HCT116 (cell line): ENCODE results near the gene TBC1D8. TPM values are rescaled to one million over a fixed set of nuclear protein-coding genes. Genes with fewer than 3 reads are reported as not detected.

Experiments
- ATAC-seq: fragments of 200-7000 bp; cut with Tn5 transposase; 2 replicates; pipeline ENCODE4 v1.9.1; 2020; ENCODE audit warnings: mild to moderate bottlenecking, moderate library complexity
- BruUV-seq: library from RNA; stranded (reverse); fragments of 400-500 nt; replicated peaks from 2 replicates; lab custom pipeline; 2021; lab: Mats Ljungman, UMichigan
- CTCF ChIA-PET: fragments of 300-600 bp; sonication (Branson Sonifier 250); formaldehyde crosslinking; loops from one replicate; lab custom pipeline; 2021; ENCODE audit warnings: antibody characterized with exemption; lab: Charles Lee
- POLR2A ChIA-PET: fragments of 300-600, 350-600 bp; sonication (Branson Sonifier 250); formaldehyde crosslinking; loops from one replicate; lab custom pipeline; 2021; ENCODE audit warnings: antibody characterized with exemption; lab: Charles Lee
- RAD21 ChIA-PET, 2 experiments: fragments of 300-600 bp; sonication (Branson Sonifier 250); formaldehyde crosslinking; loops; one replicate each; lab custom pipeline; 2023; ENCODE audit warnings: low total read pairs in 2 of 2; ENCODE audit not compliant: uncharacterized antibody in 2 of 2, unreplicated experiment in 2 of 2, low non-redundant PET in 1 of 2; lab: Charles Lee
- DNase-seq: peaks from one replicate; pipeline ENCODE4 v3.0.0-alpha.2; 2010; ENCODE audit warnings: low read depth, low spot score
- H2AFZ ChIP-seq: fragments of 200-600 bp; shearing (Covaris generic), sonication (generic); 2 replicates; pipeline ENCODE4 v1.6.1; 2017; ENCODE audit warnings: low read depth, mixed run types, mixed read lengths, antibody characterized with exemption, low read length; ENCODE audit not compliant: poor library complexity, severe bottlenecking
- H3K27ac ChIP-seq: 2 replicates; pipeline ENCODE4 v1.5.1; 2012; ENCODE audit warnings: low read depth, low read length
- H3K27me3 ChIP-seq: fragments of 200-600 bp; sonication (generic); 2 replicates; pipeline ENCODE4 v1.6.1; 2016; ENCODE audit warnings: mixed run types, low read length, mixed read lengths; ENCODE audit not compliant: insufficient read depth
- H3K36me3 ChIP-seq, 2 experiments: fragments of 200-500 bp in 1 of 2; fragments of 200-600 bp in 1 of 2; sonication (Bioruptor generic) in 1 of 2; sonication (generic) in 1 of 2; 2 replicates each; pipeline versions ENCODE4 v1.5.1 to v1.6.1; 2014 to 2016; ENCODE audit warnings: low read length in 2 of 2, inconsistent platforms in 1 of 2, mixed read lengths in 1 of 2, mixed run types in 1 of 2; ENCODE audit not compliant: insufficient read depth in 2 of 2, control insufficient read depth in 1 of 2
- H3K4me1 ChIP-seq, 2 experiments: fragments of 200-600 bp in 1 of 2; sonication (generic) in 1 of 2; 2 replicates each; pipeline versions ENCODE4 v1.5.1 to v1.6.1; 2012 to 2017; ENCODE audit warnings: low read length in 2 of 2, inconsistent platforms in 1 of 2, mild to moderate bottlenecking in 1 of 2, mixed read lengths in 1 of 2, mixed run types in 1 of 2, moderate library complexity in 1 of 2; ENCODE audit not compliant: insufficient read depth in 2 of 2, control insufficient read depth in 1 of 2
- H3K4me2 ChIP-seq: fragments of 200-600 bp; sonication (generic); 2 replicates; pipeline ENCODE4 v1.6.1; 2017; ENCODE audit warnings: mixed run types, low read length, mixed read lengths
- H3K4me3 ChIP-seq, 2 experiments: fragments of 200-600 bp in 1 of 2; sonication (generic) in 1 of 2; replicated peaks in 1 of 2; 2 replicates each; pipeline ENCODE4 v1.5.1; 2011 to 2016; ENCODE audit warnings: low read length in 2 of 2, control low read depth in 1 of 2, low read depth in 1 of 2, mild to moderate bottlenecking in 1 of 2, mixed read lengths in 1 of 2, mixed run types in 1 of 2
- H3K79me2 ChIP-seq: fragments of 200-600 bp; sonication (generic); 2 replicates; pipeline ENCODE4 v1.6.1; 2017; ENCODE audit warnings: mild to moderate bottlenecking, mixed run types, low read length, moderate library complexity, mixed read lengths; ENCODE audit not compliant: insufficient read depth
- H3K9ac ChIP-seq: fragments of 200-600 bp; sonication (generic); 2 replicates; pipeline ENCODE4 v1.6.1; 2016; ENCODE audit warnings: low read length, mixed read lengths
- H3K9me2 ChIP-seq: fragments of 200-600 bp; sonication (generic), shearing (Covaris generic); 2 replicates; pipeline ENCODE4 v1.6.1; 2017; ENCODE audit warnings: mixed run types, mild to moderate bottlenecking, moderate library complexity; ENCODE audit not compliant: insufficient read depth
- H3K9me3 ChIP-seq, 2 experiments: fragments of 200-500 bp in 1 of 2; fragments of 200-600 bp in 1 of 2; sonication (Bioruptor generic) in 1 of 2; sonication (generic) in 1 of 2; 2 replicates each; pipeline ENCODE4 v1.6.1; 2014 to 2017; ENCODE audit warnings: low read length in 2 of 2, mixed read lengths in 2 of 2, inconsistent platforms in 1 of 2, low read depth in 1 of 2, mild to moderate bottlenecking in 1 of 2, mixed run types in 1 of 2, moderate library complexity in 1 of 2; ENCODE audit not compliant: control insufficient read depth in 1 of 2, insufficient read depth in 1 of 2
- H4K20me1 ChIP-seq: fragments of 200-600 bp; sonication (generic), shearing (Covaris generic); 2 replicates; pipeline ENCODE4 v1.6.1; 2017; ENCODE audit warnings: mixed run types, mild to moderate bottlenecking, moderate library complexity; ENCODE audit not compliant: insufficient read depth
- EGR1 ChIP-seq: IDR thresholded peaks from 2 replicates; pipeline ENCODE4 v1.6.1; 2012; ENCODE audit warnings: low read depth
- FOSL1 ChIP-seq: IDR thresholded peaks from 2 replicates; pipeline ENCODE4 v1.6.1; 2012; ENCODE audit warnings: low read depth
- SIN3A ChIP-seq: IDR thresholded peaks from 2 replicates; pipeline ENCODE4 v1.6.1; 2012; ENCODE audit warnings: low read depth
- SRF ChIP-seq: IDR thresholded peaks from 2 replicates; pipeline ENCODE4 v1.6.1; 2012; ENCODE audit warnings: low read depth
- TCF7L2 ChIP-seq: IDR thresholded peaks from 2 replicates; pipeline ENCODE4 v1.7.0; 2011; ENCODE audit warnings: borderline replicate concordance, inconsistent platforms; ENCODE audit not compliant: insufficient read depth, insufficient read length; ENCODE audit errors: extremely low read depth
- ZFX ChIP-seq: fragments of 450-650 bp; IDR thresholded peaks from 2 replicates; pipeline ENCODE4 v1.6.1; 2017
- intact Hi-C: fragments of 100-400 bp; cut with micrococcal nuclease; formaldehyde crosslinking; loops from 2 replicates; pipeline ENCODE4 v1.10.0; 2022
- total RNA-seq: library from RNA; stranded (reverse); gene quantifications from one replicate; pipeline ENCODE4 v1.2.1, GENCODE V29; 2021; ENCODE audit not compliant: unreplicated experiment
- TF ChIP-seq, protein P1 (sequence below): IDR thresholded peaks from 2 replicates; pipeline ENCODE4 v1.6.1; 2012; ENCODE audit warnings: low read depth
- TF ChIP-seq, protein P2 (sequence below): IDR thresholded peaks from 2 replicates; pipeline ENCODE4 v1.6.1; 2011; ENCODE audit warnings: mild to moderate bottlenecking, low read length, moderate library complexity; ENCODE audit not compliant: insufficient replicate concordance; ENCODE audit errors: extremely low read depth

Gene TBC1D8
- total RNA-seq, 1 experiment from 2014 or later = 44.0 TPM

DNA sequence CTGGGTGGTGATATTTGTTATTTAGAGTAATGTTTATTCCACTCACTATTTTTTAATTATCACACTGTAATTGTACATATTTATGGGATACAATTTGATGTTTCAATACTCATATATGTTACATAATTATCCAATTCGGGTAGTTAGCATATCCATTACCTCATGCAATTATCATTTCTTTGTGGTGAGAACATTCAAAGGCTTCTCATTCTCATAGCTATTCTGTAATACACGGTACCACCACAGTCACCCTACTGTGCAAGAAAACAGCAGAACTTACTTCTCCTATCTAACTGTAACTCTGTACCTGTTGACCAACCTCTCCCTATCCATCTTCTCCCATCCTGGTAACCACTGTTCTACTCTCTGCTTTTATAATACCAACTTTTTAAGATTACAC, 4.6 kb downstream of the TBC1D8 start:
- peak overlapping the region; percentile 51; the same call in 1 of the 2 replicates for H3K4me2 ChIP-seq
- no peaks in the 10 kb centered on the region; the same call in 1 of the 2 replicates for H4K20me1 ChIP-seq
- peaks cover 90% of the 10 kb centered on the region for H3K79me2 ChIP-seq
- TF ChIP-seq FOSL1 = no peak
- TF ChIP-seq, protein P1, sequence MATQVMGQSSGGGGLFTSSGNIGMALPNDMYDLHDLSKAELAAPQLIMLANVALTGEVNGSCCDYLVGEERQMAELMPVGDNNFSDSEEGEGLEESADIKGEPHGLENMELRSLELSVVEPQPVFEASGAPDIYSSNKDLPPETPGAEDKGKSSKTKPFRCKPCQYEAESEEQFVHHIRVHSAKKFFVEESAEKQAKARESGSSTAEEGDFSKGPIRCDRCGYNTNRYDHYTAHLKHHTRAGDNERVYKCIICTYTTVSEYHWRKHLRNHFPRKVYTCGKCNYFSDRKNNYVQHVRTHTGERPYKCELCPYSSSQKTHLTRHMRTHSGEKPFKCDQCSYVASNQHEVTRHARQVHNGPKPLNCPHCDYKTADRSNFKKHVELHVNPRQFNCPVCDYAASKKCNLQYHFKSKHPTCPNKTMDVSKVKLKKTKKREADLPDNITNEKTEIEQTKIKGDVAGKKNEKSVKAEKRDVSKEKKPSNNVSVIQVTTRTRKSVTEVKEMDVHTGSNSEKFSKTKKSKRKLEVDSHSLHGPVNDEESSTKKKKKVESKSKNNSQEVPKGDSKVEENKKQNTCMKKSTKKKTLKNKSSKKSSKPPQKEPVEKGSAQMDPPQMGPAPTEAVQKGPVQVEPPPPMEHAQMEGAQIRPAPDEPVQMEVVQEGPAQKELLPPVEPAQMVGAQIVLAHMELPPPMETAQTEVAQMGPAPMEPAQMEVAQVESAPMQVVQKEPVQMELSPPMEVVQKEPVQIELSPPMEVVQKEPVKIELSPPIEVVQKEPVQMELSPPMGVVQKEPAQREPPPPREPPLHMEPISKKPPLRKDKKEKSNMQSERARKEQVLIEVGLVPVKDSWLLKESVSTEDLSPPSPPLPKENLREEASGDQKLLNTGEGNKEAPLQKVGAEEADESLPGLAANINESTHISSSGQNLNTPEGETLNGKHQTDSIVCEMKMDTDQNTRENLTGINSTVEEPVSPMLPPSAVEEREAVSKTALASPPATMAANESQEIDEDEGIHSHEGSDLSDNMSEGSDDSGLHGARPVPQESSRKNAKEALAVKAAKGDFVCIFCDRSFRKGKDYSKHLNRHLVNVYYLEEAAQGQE = no peak
- TF ChIP-seq TCF7L2 = no peak
- no peaks in the 10 kb centered on the region for H3K27me3 ChIP-seq
- intact Hi-C loops = no loop called here
- no peak overlapping the region for H3K9ac ChIP-seq
- H3K4me1 ChIP-seq = peaks cover 35 to 63% of the 10 kb centered on the region in 2 experiments
- H3K36me3 ChIP-seq = no peaks in the 10 kb centered on the region
- ChIA-PET POLR2A (interaction anchor here (2.1 to 2.2 kb wide), 2 partner anchors 21 to 26 kb away, joined by 4 to 9 read pairs; no protein-coding TSS in a partner anchor), RAD21 (no interaction called here), CTCF (interaction anchor here (1.5 kb wide), 1 partner anchor 134 kb away, joined by 4 read pairs; no protein-coding TSS in a partner anchor)
- H3K27ac ChIP-seq = no peak overlapping the region
- no peak overlapping the region for H2AFZ ChIP-seq
- no TSS peak for BruUV-seq
- ATAC-seq = no peak
- no peak for DNase-seq
- no peaks in the 10 kb centered on the region for H3K9me3 ChIP-seq
- H3K4me3 ChIP-seq = no peak overlapping the region
- no peaks in the 10 kb centered on the region for H3K9me2 ChIP-seq

DNA sequence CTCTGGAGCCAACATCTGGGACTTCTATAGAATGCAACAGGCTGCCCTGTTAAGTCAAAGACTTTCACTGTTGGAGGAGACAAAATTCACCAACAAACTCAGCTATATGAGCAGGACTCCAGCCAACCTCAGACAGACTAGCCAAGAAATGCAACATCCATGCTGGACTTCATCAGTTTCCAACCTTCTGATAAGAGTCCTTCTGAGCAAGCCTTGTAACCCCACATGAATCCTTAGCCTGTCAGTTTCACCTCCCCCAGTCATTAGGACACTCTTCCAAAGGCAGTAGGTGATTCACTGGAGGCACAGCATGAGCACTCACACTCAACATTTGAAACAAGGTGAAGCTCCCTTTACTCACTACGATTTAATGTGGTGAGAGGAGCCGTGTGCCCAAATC, 5.8 kb downstream of the TBC1D8 start:
- no peak overlapping the region for H3K4me3 ChIP-seq
- CTCF ChIA-PET = interaction anchor here (0.9 to 1.5 kb wide), 3 partner anchors 9 to 133 kb away, joined by 3 to 4 read pairs (median 3); no protein-coding TSS in a partner anchor
- RAD21 ChIA-PET = interaction anchor here in 1 of 2 experiments (0.9 kb wide), 1 partner anchor 13 kb away, joined by 3 read pairs; no protein-coding TSS in a partner anchor
- no peaks in the 10 kb centered on the region for H3K36me3 ChIP-seq
- POLR2A ChIA-PET = interaction anchor here (1.3 to 2.2 kb wide), 3 partner anchors 20 to 32 kb away, joined by 3 to 9 read pairs (median 4); no protein-coding TSS in a partner anchor
- peak; percentile 81 for ATAC-seq
- H3K27me3 ChIP-seq = no peaks in the 10 kb centered on the region
- no peaks in the 10 kb centered on the region; the same call in 1 of the 2 replicates for H4K20me1 ChIP-seq
- peaks cover 35 to 62% of the 10 kb centered on the region in 2 experiments for H3K4me1 ChIP-seq
- no peaks in the 10 kb centered on the region for H3K9me2 ChIP-seq
- H3K79me2 ChIP-seq = peaks cover 97% of the 10 kb centered on the region
- H3K9me3 ChIP-seq = no peaks in the 10 kb centered on the region
- peak overlapping the region; percentile 51 for H3K4me2 ChIP-seq
- H2AFZ ChIP-seq = no peak overlapping the region
- H3K27ac ChIP-seq = peak overlapping the region; percentile 7; the same call in 1 of the 2 replicates
- DNase-seq = peak; percentile 51
- 0 out of 2 replicates have a peak overlapping the region, but pooled peaks have one; percentile 17 for H3K9ac ChIP-seq
- BruUV-seq = no TSS peak
- intact Hi-C loops = no loop called here
- TF ChIP-seq FOSL1 (peak; percentile 35; the same call in 1 of the 2 replicates), SRF (no peak), EGR1 (no peak), ZFX (no peak), SIN3A (no peak)
- TF ChIP-seq, protein P1 = no peak
- TF ChIP-seq, protein P2, sequence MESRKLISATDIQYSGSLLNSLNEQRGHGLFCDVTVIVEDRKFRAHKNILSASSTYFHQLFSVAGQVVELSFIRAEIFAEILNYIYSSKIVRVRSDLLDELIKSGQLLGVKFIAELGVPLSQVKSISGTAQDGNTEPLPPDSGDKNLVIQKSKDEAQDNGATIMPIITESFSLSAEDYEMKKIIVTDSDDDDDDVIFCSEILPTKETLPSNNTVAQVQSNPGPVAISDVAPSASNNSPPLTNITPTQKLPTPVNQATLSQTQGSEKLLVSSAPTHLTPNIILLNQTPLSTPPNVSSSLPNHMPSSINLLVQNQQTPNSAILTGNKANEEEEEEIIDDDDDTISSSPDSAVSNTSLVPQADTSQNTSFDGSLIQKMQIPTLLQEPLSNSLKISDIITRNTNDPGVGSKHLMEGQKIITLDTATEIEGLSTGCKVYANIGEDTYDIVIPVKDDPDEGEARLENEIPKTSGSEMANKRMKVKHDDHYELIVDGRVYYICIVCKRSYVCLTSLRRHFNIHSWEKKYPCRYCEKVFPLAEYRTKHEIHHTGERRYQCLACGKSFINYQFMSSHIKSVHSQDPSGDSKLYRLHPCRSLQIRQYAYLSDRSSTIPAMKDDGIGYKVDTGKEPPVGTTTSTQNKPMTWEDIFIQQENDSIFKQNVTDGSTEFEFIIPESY = no peak
